NCI-H510A (cell line): ENCODE data around the gene PXDN.

Experiments used
- DNase-seq: peaks from one replicate; lab custom pipeline; 2025; lab: John Stamatoyannopoulos, UW

The PXDN gene

GRCh38 chr2:1752751-1753150 is 8.4 kb upstream of the PXDN start:
- DNase-seq, result no peak

- no peak for DNase-seq
Measured at GRCh38 chr2:1751767-1752725, 7.7 kb upstream of the PXDN start.

GRCh38 chr2:1750933-1751766 is 6.8 kb upstream of the PXDN start:
- peak; percentile 21 for DNase-seq

DNA sequence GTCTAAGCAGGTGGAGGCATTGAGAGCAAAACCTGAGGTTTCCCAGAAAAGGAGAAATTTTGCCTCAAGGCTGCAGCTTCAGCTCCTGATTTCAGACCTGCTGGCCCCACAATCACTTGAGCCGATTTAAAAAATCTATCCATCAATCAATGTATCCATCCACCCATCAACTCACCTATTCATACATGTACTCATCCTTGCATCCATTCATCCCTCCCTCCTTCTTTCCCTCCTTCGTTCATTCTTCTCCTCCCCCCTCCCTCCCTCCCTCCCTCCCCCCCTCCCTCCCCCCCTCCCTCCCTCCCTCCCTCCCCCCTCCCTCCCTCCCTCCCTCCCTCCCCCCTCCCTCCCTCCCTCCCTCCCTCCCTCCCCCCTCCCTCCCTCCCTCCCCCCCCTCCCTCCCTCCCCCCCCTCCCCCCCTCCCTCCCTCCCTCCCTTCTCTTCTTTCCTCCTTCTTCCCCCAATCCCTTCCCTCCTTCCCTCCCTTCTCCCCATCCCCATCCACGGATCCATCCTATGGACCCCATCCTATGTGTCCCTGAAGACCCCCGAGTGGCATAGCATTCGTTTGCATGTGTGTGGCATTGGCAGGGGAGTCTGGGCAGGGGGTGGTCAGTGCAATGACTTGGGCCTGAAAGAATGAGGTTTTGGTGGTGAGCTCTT is 6.1 kb upstream of the PXDN start:
- no peak for DNase-seq

- DNase-seq, result no peak
Measured at GRCh38 chr2:1749489-1750119, 5.3 kb upstream of the PXDN start.

- no peak for DNase-seq
Measured at GRCh38 chr2:1748741-1749488, 4.6 kb upstream of the PXDN start.

DNA sequence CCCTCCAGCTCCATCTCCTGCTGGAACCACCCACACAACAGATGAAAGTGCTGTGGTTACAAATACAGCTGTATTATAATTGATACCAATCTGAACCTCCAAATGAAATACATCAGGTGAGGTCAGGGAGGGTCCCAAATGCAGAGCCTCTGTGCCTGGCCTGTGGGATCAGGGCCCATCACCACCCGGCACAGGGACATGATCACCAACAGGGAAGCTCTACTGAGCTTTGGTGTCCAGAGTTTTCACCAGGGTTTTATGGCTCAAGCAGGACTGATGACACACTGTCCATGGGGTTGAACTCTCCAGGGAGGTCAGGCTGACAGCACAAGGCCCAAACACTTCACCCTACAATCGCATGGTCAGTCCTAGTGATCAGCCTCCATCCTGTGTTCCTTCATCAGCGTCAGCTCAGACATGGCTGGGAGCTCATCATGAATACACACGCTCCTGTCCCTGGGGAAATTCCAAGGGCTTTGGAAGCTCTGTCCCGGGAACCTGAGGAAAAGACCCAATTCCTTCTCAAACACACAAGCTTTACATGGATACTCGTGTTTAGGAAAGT is 3.9 kb upstream of the PXDN start:
- DNase-seq, result no peak

- DNase-seq, result no peak
Measured at GRCh38 chr2:1747065-1747941, 3.0 kb upstream of the PXDN start.

GRCh38 chr2:1746174-1747064 is 2.1 kb upstream of the PXDN start:
- no peak for DNase-seq

- DNase-seq, result no peak
Measured at GRCh38 chr2:1745171-1746023, 1.1 kb upstream of the PXDN start.

- DNase-seq, result no peak
Measured at GRCh38 chr2:1744151-1744445, 217 bp downstream of the PXDN start.

DNA sequence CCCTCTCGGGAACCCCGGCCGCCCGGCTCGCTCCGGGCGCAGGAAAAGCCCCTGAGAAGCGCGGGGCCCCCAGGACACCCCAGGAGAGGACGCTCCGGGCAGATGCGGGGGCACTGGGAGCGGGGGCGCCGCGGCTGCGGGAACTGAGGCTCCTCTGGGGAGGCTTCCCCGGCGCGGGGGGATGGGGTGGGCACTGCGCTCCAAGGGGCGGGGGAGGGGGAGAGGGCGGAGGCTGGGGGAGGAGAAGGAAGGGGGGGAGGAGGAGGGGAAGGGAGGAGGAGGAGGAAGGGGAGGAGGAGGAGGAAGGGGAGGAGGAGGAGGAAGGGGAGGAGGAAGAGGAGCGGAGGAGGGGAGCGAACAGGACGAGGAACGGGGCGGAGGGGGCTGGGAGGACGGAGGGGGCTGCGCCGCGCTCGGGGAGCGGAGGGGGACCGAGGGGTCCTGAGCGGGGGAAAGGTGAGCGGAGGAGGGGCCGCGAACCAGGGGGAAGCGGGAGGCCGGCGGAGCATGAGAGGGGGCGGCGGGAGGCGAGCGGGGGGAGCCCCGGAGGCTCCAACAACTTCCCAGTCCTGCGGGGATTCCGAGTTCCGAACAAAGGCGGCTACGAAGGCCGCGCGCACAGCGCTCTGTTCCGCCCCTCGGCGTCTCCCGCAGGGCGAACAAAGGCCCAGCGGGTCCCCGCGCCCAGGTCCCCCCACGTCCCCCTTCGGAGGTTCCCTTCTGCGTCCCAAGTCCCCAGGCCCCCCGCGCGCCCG is 742 bp downstream of the PXDN start:
- no peak for DNase-seq

DNA sequence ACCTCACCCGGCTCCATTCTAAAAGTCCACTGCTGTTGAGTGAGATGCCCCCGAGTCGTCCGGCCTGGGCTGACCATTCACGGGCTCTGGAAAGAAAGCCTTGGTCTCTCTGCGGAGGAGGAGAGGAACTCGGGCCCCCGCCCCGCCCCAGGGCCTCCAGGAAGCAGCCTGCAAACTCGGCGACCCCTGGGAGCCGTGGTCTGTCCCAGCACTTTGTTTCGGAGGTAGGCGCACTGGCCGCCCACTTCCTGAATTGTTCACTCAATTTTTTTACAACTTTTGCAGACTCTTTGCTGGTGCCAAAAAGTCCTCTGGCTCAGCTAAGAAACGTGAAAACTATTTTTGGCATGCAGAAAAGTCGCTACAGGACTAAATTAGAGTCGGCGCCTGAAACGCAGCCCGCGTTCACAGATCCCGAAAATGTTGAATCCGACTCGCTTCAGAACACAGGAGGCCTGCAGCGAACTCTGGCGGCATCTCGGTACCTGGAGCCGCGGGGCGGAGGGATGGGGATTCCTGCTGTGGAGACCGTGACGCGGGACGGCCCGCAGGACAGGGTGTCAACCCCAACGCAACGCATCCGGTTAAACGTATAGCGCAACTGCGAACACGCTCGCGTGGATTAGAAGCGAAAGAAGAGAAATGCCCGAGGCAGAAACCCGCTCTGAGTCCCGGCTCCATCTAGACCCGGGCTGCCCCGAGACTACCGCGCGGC is 1.5 kb downstream of the PXDN start:
- DNase-seq, result no peak

- no peak for DNase-seq
Measured at GRCh38 chr2:1742301-1742680, 2.0 kb downstream of the PXDN start.

GRCh38 chr2:1741851-1742250 is 2.5 kb downstream of the PXDN start:
- DNase-seq, result no peak

DNA sequence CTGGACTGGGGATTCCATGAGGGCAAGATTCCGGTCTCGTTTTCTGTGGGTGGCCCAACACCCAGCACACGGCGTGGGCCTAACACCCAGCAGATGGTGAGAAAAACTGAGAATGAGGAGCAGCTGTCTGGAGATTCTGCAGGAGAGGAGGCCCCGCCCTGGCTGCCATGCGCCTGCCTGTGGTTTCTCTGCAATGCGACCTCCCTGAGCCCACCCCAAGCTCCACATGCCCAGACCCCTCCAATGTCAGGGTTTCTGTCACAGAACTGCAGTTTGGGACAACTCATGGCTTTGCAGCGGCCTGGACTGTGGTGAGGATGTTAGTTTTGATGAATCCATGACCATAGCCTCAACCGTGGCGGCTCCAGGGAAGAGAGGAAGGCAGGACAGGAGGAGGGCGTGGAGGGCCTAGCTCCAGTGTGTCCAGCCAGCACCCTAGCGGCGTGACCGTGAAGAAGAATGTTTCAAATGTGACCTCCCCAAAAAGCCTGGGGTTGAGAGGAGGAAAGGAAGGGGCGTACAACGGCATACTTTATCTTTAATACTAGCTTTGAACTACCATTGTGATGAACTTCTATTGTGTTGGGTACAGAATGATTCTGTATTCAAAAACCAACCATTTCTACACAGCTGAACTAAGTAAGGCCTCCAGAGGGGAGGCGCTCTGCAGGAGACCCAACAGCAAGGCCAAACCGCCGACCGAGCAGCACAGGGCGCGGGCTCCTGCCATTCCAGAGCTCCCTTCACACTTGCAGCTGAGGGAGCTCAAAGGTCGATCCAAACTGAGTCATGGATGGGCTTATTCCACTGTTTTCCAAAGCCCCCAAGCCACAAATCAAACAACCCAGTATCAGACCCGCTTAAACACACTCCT is 3.4 kb downstream of the PXDN start:
- no peak for DNase-seq
